Measurements from ENCODE around the gene ARHGAP20.

DNA sequence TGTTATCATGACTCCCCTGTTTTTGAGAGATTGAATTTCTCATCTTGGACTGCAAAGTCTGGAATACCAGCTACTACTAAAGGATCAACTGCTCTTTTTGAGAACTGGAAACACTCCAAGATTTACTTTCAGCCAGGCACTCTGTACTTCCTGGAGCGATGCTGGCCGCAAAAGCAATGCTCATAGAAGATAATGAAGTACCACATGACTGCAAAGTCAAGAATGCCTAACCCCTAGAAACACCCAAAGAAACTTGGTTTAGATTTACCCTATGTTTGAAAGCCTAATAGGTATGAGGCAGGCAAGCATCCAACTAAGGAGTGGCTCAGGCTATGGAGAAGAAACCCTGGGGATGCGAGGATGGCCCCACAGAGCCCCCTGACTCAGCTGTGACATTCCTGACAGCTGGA lies 47.7 kb upstream of the ARHGAP20 start:
- TF ChIP-seq, protein P1, sequence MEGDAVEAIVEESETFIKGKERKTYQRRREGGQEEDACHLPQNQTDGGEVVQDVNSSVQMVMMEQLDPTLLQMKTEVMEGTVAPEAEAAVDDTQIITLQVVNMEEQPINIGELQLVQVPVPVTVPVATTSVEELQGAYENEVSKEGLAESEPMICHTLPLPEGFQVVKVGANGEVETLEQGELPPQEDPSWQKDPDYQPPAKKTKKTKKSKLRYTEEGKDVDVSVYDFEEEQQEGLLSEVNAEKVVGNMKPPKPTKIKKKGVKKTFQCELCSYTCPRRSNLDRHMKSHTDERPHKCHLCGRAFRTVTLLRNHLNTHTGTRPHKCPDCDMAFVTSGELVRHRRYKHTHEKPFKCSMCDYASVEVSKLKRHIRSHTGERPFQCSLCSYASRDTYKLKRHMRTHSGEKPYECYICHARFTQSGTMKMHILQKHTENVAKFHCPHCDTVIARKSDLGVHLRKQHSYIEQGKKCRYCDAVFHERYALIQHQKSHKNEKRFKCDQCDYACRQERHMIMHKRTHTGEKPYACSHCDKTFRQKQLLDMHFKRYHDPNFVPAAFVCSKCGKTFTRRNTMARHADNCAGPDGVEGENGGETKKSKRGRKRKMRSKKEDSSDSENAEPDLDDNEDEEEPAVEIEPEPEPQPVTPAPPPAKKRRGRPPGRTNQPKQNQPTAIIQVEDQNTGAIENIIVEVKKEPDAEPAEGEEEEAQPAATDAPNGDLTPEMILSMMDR (tag by site-specific recombination; IDR thresholded peaks at IDR 0.05) = no peak
- TF ChIP-seq HOXA7 (CRISPR knock-in tag; IDR thresholded peaks at IDR 0.05; ENCODE audit: borderline replicate concordance) (no peak), ZBTB26 (tag by site-specific recombination; optimal IDR thresholded peaks at IDR 0.05) (no peak), MZF1 (tag by site-specific recombination; IDR thresholded peaks at IDR 0.05; ENCODE audit: borderline replicate concordance) (no peak), ZNF692 (tag by site-specific recombination; IDR thresholded peaks at IDR 0.05) (no peak), ZBTB7A (tag by site-specific recombination; IDR thresholded peaks at IDR 0.05; ENCODE audit: low read depth) (no peak), ZBTB11 (tag by site-specific recombination; conservative IDR thresholded peaks at IDR 0.05; ENCODE audit: low read depth) (no peak), ZNF19 (tag by site-specific recombination; IDR thresholded peaks at IDR 0.05; ENCODE audit: low read depth) (no peak), ZNF366 (tag by site-specific recombination; conservative IDR thresholded peaks at IDR 0.05) (no peak), TCF7L2 (IDR thresholded peaks at IDR 0.05; ENCODE audit: borderline replicate concordance, low read depth, low read length) (no peak), ZNF548 (tag by site-specific recombination; IDR thresholded peaks at IDR 0.05) (no peak), SP2 (tag by site-specific recombination; IDR thresholded peaks at IDR 0.05) (no peak)
- TF ChIP-seq, protein P2, sequence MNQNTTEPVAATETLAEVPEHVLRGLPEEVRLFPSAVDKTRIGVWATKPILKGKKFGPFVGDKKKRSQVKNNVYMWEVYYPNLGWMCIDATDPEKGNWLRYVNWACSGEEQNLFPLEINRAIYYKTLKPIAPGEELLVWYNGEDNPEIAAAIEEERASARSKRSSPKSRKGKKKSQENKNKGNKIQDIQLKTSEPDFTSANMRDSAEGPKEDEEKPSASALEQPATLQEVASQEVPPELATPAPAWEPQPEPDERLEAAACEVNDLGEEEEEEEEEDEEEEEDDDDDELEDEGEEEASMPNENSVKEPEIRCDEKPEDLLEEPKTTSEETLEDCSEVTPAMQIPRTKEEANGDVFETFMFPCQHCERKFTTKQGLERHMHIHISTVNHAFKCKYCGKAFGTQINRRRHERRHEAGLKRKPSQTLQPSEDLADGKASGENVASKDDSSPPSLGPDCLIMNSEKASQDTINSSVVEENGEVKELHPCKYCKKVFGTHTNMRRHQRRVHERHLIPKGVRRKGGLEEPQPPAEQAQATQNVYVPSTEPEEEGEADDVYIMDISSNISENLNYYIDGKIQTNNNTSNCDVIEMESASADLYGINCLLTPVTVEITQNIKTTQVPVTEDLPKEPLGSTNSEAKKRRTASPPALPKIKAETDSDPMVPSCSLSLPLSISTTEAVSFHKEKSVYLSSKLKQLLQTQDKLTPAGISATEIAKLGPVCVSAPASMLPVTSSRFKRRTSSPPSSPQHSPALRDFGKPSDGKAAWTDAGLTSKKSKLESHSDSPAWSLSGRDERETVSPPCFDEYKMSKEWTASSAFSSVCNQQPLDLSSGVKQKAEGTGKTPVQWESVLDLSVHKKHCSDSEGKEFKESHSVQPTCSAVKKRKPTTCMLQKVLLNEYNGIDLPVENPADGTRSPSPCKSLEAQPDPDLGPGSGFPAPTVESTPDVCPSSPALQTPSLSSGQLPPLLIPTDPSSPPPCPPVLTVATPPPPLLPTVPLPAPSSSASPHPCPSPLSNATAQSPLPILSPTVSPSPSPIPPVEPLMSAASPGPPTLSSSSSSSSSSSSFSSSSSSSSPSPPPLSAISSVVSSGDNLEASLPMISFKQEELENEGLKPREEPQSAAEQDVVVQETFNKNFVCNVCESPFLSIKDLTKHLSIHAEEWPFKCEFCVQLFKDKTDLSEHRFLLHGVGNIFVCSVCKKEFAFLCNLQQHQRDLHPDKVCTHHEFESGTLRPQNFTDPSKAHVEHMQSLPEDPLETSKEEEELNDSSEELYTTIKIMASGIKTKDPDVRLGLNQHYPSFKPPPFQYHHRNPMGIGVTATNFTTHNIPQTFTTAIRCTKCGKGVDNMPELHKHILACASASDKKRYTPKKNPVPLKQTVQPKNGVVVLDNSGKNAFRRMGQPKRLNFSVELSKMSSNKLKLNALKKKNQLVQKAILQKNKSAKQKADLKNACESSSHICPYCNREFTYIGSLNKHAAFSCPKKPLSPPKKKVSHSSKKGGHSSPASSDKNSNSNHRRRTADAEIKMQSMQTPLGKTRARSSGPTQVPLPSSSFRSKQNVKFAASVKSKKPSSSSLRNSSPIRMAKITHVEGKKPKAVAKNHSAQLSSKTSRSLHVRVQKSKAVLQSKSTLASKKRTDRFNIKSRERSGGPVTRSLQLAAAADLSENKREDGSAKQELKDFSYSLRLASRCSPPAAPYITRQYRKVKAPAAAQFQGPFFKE (tag by site-specific recombination; IDR thresholded peaks at IDR 0.05; ENCODE audit: borderline replicate concordance) = no peak
